ENCODE measurements around the gene RBM19.

RBM19 gene

GRCh38 chr12:113798552-113798951 lies 167.6 kb downstream of the RBM19 start:
- H3K36me3 ChIP-seq (ENCODE audit: insufficient read depth, low read depth, low read length) = no peaks in the 10 kb centered on the region
- H3K9ac ChIP-seq (ENCODE audit: low read depth, low read length) = no peak overlapping the region
- no peaks in the 10 kb centered on the region for H3K4me1 ChIP-seq (ENCODE audit: insufficient read depth, low read length)
- H3K4me3 ChIP-seq (ENCODE audit: low read length) = no peak overlapping the region
- no peak overlapping the region for H3K27ac ChIP-seq (ENCODE audit: low read length)
- no peaks in the 10 kb centered on the region for H3K9me3 ChIP-seq (ENCODE audit: insufficient read depth, low read depth, low read length)
- H3K27me3 ChIP-seq (ENCODE audit: insufficient read depth, low read length) = peaks cover 6% of the 10 kb centered on the region; the same call in 1 of the 2 replicates

GRCh38 chr12:113797535-113797868 lies 168.6 kb downstream of the RBM19 start:
- no peaks in the 10 kb centered on the region for H3K4me1 ChIP-seq (ENCODE audit: insufficient read depth, low read length)
- H3K4me3 ChIP-seq (ENCODE audit: low read length) = no peak overlapping the region
- H3K9ac ChIP-seq (ENCODE audit: low read depth, low read length) = no peak overlapping the region
- H3K9me3 ChIP-seq (ENCODE audit: insufficient read depth, low read depth, low read length) = no peaks in the 10 kb centered on the region
- H3K27ac ChIP-seq (ENCODE audit: low read length) = no peak overlapping the region
- peaks cover 6% of the 10 kb centered on the region; the same call in 1 of the 2 replicates for H3K27me3 ChIP-seq (ENCODE audit: insufficient read depth, low read length)
- H3K36me3 ChIP-seq (ENCODE audit: insufficient read depth, low read depth, low read length) = no peaks in the 10 kb centered on the region

GRCh38 chr12:113796852-113797534 lies 169.1 kb downstream of the RBM19 start:
- Histone ChIP-seq H3K27ac (ENCODE audit: low read length) (no peak overlapping the region), H3K27me3 (ENCODE audit: insufficient read depth, low read length) (peaks cover 6% of the 10 kb centered on the region; the same call in 1 of the 2 replicates), H3K36me3 (ENCODE audit: insufficient read depth, low read depth, low read length) (no peaks in the 10 kb centered on the region), H3K9ac (ENCODE audit: low read depth, low read length) (no peak overlapping the region), H3K4me3 (ENCODE audit: low read length) (no peak overlapping the region), H3K9me3 (ENCODE audit: insufficient read depth, low read depth, low read length) (no peaks in the 10 kb centered on the region), H3K4me1 (ENCODE audit: insufficient read depth, low read length) (no peaks in the 10 kb centered on the region)

GRCh38 chr12:113796066-113796827 lies 169.9 kb downstream of the RBM19 start:
- Histone ChIP-seq H3K36me3 (ENCODE audit: insufficient read depth, low read depth, low read length) (no peaks in the 10 kb centered on the region), H3K27me3 (ENCODE audit: insufficient read depth, low read length) (peaks cover 6% of the 10 kb centered on the region; the same call in 1 of the 2 replicates), H3K9me3 (ENCODE audit: insufficient read depth, low read depth, low read length) (no peaks in the 10 kb centered on the region), H3K4me3 (ENCODE audit: low read length) (no peak overlapping the region), H3K27ac (ENCODE audit: low read length) (no peak overlapping the region), H3K9ac (ENCODE audit: low read depth, low read length) (no peak overlapping the region), H3K4me1 (ENCODE audit: insufficient read depth, low read length) (no peaks in the 10 kb centered on the region)

- Histone ChIP-seq H3K27ac (ENCODE audit: low read length) (no peak overlapping the region), H3K4me1 (ENCODE audit: insufficient read depth, low read length) (no peaks in the 10 kb centered on the region), H3K4me3 (ENCODE audit: low read length) (no peak overlapping the region), H3K27me3 (ENCODE audit: insufficient read depth, low read length) (peaks cover 6% of the 10 kb centered on the region; the same call in 1 of the 2 replicates), H3K9ac (ENCODE audit: low read depth, low read length) (no peak overlapping the region), H3K9me3 (ENCODE audit: insufficient read depth, low read depth, low read length) (no peaks in the 10 kb centered on the region), H3K36me3 (ENCODE audit: insufficient read depth, low read depth, low read length) (no peaks in the 10 kb centered on the region)
Observed at GRCh38 chr12:113795445-113795844, 170.7 kb downstream of the RBM19 start.

GRCh38 chr12:113794774-113795173 lies 171.4 kb downstream of the RBM19 start:
- Histone ChIP-seq H3K9ac (ENCODE audit: low read depth, low read length) (no peak overlapping the region), H3K27ac (ENCODE audit: low read length) (no peak overlapping the region), H3K4me3 (ENCODE audit: low read length) (no peak overlapping the region), H3K36me3 (ENCODE audit: insufficient read depth, low read depth, low read length) (no peaks in the 10 kb centered on the region), H3K4me1 (ENCODE audit: insufficient read depth, low read length) (no peaks in the 10 kb centered on the region), H3K27me3 (ENCODE audit: insufficient read depth, low read length) (peaks cover 6% of the 10 kb centered on the region; the same call in 1 of the 2 replicates), H3K9me3 (ENCODE audit: insufficient read depth, low read depth, low read length) (no peaks in the 10 kb centered on the region)

GRCh38 chr12:113793250-113793649 lies 172.9 kb downstream of the RBM19 start:
- no peak overlapping the region for H3K27ac ChIP-seq (ENCODE audit: low read length)
- H3K27me3 ChIP-seq (ENCODE audit: insufficient read depth, low read length) = peaks cover 6% of the 10 kb centered on the region; the same call in 1 of the 2 replicates
- H3K9ac ChIP-seq (ENCODE audit: low read depth, low read length) = no peak overlapping the region
- H3K4me1 ChIP-seq (ENCODE audit: insufficient read depth, low read length) = no peaks in the 10 kb centered on the region
- H3K9me3 ChIP-seq (ENCODE audit: insufficient read depth, low read depth, low read length) = no peaks in the 10 kb centered on the region
- no peaks in the 10 kb centered on the region for H3K36me3 ChIP-seq (ENCODE audit: insufficient read depth, low read depth, low read length)
- no peak overlapping the region for H3K4me3 ChIP-seq (ENCODE audit: low read length)

- Histone ChIP-seq H3K27ac (ENCODE audit: low read length) (no peak overlapping the region), H3K9ac (ENCODE audit: low read depth, low read length) (no peak overlapping the region), H3K36me3 (ENCODE audit: insufficient read depth, low read depth, low read length) (no peaks in the 10 kb centered on the region), H3K9me3 (ENCODE audit: insufficient read depth, low read depth, low read length) (no peaks in the 10 kb centered on the region), H3K4me3 (ENCODE audit: low read length) (no peak overlapping the region), H3K4me1 (ENCODE audit: insufficient read depth, low read length) (no peaks in the 10 kb centered on the region), H3K27me3 (ENCODE audit: insufficient read depth, low read length) (peaks cover 6% of the 10 kb centered on the region; the same call in 1 of the 2 replicates)
Observed at GRCh38 chr12:113792450-113792849, 173.7 kb downstream of the RBM19 start.

GRCh38 chr12:113788020-113788856 lies 177.9 kb downstream of the RBM19 start:
- no peak overlapping the region for H3K27ac ChIP-seq (ENCODE audit: low read length)
- H3K36me3 ChIP-seq (ENCODE audit: insufficient read depth, low read depth, low read length) = no peaks in the 10 kb centered on the region
- H3K4me1 ChIP-seq (ENCODE audit: insufficient read depth, low read length) = no peaks in the 10 kb centered on the region
- no peaks in the 10 kb centered on the region for H3K27me3 ChIP-seq (ENCODE audit: insufficient read depth, low read length)
- H3K9me3 ChIP-seq (ENCODE audit: insufficient read depth, low read depth, low read length) = peaks cover 4% of the 10 kb centered on the region; the same call in 1 of the 2 replicates
- no peak overlapping the region for H3K9ac ChIP-seq (ENCODE audit: low read depth, low read length)
- no peak overlapping the region for H3K4me3 ChIP-seq (ENCODE audit: low read length)

GRCh38 chr12:113786107-113786506 lies 180.0 kb downstream of the RBM19 start:
- Histone ChIP-seq H3K9ac (ENCODE audit: low read depth, low read length) (no peak overlapping the region), H3K9me3 (ENCODE audit: insufficient read depth, low read depth, low read length) (peaks cover 4% of the 10 kb centered on the region; the same call in 1 of the 2 replicates), H3K4me1 (ENCODE audit: insufficient read depth, low read length) (no peaks in the 10 kb centered on the region), H3K36me3 (ENCODE audit: insufficient read depth, low read depth, low read length) (no peaks in the 10 kb centered on the region), H3K27ac (ENCODE audit: low read length) (no peak overlapping the region), H3K4me3 (ENCODE audit: low read length) (no peak overlapping the region), H3K27me3 (ENCODE audit: insufficient read depth, low read length) (no peaks in the 10 kb centered on the region)

- Histone ChIP-seq H3K27me3 (ENCODE audit: insufficient read depth, low read length) (no peaks in the 10 kb centered on the region), H3K4me3 (ENCODE audit: low read length) (no peak overlapping the region), H3K4me1 (ENCODE audit: insufficient read depth, low read length) (0 out of 2 replicates have a peak, but pooled peaks cover 3% of the 10 kb centered on the region), H3K9me3 (ENCODE audit: insufficient read depth, low read depth, low read length) (peaks cover 4% of the 10 kb centered on the region; the same call in 1 of the 2 replicates), H3K27ac (ENCODE audit: low read length) (no peak overlapping the region), H3K9ac (ENCODE audit: low read depth, low read length) (no peak overlapping the region), H3K36me3 (ENCODE audit: insufficient read depth, low read depth, low read length) (no peaks in the 10 kb centered on the region)
Observed at GRCh38 chr12:113783811-113784210, 182.3 kb downstream of the RBM19 start.
